ACHN (cell line): ENCODE data around the gene TRAIP.
"Not testable (repeated sequence)": the region's sequence is repeated elsewhere in the genome, so short reads cannot be mapped to it uniquely, and the experiment has no call there.

Experiments
- DNase-seq: peaks from one replicate; pipeline ENCODE4 v3.0.0-alpha.2; 2015
- in situ Hi-C: cut with HindIII; loops from 2 replicates; pipeline ENCODE4 v1.10.0; 2017; ENCODE audit warnings: low sequenced_read_pairs, low pct_ligation_motif_present, low pct_unique_long_range_greater_than_20kb

Gene TRAIP

GRCh38 chr3:49799761-49800160, 56.6 kb downstream of the TRAIP start, which contains the start of gene CDHR4:
Gene CDHR4, minus strand, starts transcription at chr3:49799873. Its CDS starts 61 bp downstream, at chr3:49799812.
- peak; percentile 47 for DNase-seq
- in situ Hi-C loops = no loop called here

DNA sequence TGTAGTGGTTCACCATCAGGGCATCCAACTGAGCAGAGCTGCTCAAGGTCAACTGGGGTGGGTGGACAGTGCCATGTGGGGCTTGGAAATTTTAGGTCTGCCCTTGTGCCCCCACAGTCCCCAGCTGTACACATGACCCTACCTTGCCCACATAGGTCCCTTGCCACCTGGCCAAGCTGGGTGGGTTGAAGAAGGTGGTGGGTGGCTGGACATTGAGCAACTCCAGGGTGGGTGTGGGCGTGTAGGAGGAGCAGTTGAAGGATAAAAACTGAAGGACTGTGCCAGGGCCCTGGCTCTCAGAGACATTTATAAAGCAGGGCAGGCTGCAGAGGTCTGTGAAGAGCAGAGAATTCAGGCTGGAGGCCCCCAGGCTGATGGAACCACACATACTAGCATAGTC, 57.3 kb downstream of the TRAIP start:
- no peak for DNase-seq

GRCh38 chr3:49794926-49795905, 61.1 kb downstream of the TRAIP start:
- no peak for DNase-seq

More for the DNA sequence above, 57.3 kb downstream of the TRAIP start:
- in situ Hi-C loops = no loop called here

GRCh38 chr3:49794431-49794830, 61.9 kb downstream of the TRAIP start:
- in situ Hi-C loops = no loop called here
- DNase-seq = no peak

More at GRCh38 chr3:49794926-49795905, 61.1 kb downstream of the TRAIP start:
- in situ Hi-C loops = no loop called here

DNA sequence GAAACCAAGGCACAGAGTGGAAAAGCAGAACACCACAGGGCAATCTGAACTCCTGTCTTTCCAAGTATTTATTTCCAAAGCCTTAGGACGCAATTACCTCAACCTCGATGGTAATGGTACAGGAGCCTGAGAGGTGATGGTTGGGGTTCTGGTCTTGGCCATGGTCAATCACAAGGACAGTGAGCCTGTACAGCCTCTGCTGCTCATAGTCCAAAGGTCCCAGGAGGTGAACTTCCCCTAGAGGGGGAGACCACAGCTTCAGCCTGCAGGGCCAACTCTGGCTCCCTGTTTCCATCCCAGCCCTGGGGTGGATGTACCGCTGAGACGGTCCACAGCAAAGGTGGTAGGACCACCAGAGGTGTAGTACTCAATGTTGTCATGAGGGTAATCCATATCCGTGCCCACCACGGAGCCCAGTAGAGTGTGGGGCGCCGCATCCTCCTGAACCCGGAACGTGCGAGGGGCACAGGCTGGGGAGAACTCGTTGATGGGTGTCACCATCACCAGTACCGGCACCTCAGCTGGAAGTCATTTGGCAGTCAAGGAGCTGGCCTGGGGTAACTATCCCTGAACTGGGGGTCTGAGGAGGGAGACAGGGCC, 62.8 kb downstream of the TRAIP start:
- in situ Hi-C loops = no loop called here
- no peak for DNase-seq

DNA sequence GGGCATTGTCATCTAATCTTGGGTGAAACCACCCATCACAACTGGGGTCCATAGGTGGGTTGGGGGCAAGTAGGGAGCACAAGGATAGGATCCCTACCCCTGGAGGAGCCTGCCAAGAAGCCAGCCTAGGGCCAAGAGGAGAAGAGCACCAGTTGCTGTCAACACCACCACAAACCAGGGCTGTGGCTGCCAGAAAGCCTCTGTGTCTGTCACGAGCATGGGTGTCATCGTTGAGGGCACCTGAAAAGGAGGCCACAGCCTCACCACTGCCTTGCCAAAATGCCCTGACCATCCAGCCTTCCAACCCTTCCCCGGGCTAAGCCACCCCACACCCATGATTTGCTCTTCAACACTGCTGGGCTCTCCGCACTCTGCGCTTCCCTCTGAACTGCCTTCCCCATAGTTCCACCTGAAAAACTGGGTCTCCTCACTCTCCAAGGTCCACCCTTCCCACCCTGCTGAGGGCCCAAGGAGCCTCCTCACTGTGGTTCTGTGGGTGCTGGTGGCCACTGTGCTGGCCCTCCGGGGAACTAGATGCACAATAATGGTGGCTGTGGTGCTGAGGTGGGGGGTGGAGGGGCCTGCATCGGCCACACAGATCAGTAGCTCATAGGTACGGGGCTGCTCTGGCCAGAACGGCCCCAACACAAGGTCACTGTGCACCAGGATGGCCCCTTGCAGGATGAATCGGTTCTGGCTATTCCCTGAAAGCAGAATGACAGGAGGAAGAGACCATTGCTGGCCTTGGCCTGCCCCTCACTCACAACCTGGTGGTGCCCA, 63.8 kb downstream of the TRAIP start:
- in situ Hi-C loops = no loop called here

GRCh38 chr3:49791571-49791970, 64.8 kb downstream of the TRAIP start:
- in situ Hi-C loops = no loop called here
- DNase-seq = no peak

More for the DNA sequence above, 63.8 kb downstream of the TRAIP start:
- DNase-seq = no peak

GRCh38 chr3:49790626-49791411, 65.5 kb downstream of the TRAIP start:
- in situ Hi-C loops = no loop called here
- DNase-seq = no peak

DNA sequence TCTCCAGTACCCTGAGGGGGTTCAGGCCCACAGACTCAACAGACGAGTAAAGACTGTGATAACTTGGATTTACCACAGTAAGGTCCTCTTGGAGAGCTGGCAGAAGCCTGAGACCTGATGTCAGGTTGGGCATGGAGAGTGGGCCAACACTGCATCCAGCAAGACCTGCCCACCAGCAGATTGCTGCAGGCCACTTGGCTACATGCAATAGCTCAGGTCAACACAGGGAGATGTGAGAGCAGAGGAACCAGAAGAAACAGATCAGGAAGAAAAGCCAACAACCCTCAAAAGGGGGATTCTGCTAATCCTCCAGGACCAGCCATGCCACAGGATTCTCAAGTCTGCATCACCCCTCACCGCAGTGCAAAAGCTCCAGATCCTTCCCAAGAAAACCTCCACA, 68.3 kb downstream of the TRAIP start:
- in situ Hi-C loops = no loop called here
- DNase-seq = no peak

DNA sequence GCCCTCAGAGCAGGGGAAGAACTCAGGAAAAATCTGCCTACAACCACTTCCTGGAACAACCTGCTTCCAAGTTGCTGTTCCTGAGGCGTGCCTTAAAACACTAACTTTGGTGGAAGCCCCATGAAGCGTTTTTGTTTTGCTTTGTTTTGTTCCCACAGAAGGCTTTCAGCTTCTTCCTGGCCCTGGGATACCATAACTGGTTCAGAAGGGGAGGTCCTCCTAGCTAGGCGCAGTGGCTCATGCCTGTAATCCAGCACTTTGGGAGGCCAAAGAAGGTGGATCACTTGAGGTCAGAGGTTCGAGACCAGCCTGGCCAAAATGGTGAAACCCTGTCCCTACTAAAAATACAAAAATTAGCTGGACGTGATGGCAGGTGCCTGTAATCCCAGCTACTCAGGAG, 68.8 kb downstream of the TRAIP start:
- no peak for DNase-seq
- in situ Hi-C loops = no loop called here

DNA sequence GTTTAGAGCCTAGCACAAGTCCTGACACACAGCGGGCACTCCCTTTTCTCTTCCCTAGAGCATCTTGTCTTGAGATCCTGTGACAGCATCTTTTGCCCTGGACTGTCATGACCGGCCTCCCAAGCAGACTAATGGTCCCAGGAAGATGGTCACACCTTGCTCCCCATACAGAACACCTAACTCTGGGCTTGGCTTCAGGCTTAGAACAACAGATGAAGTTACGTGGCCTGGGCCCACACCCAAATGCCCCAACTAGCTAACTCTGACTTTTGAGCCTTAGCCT, 69.2 kb downstream of the TRAIP start:
- DNase-seq = no peak
- in situ Hi-C loops = no loop called here

GRCh38 chr3:49786357-49787181, 69.8 kb downstream of the TRAIP start, which contains the start of gene IP6K1:
Gene IP6K1, minus strand, starts transcription at chr3:49786542. Its CDS starts 38,502 bp downstream, at chr3:49748040.
- peak; percentile 99 for DNase-seq
- in situ Hi-C loops = no loop called here

DNA sequence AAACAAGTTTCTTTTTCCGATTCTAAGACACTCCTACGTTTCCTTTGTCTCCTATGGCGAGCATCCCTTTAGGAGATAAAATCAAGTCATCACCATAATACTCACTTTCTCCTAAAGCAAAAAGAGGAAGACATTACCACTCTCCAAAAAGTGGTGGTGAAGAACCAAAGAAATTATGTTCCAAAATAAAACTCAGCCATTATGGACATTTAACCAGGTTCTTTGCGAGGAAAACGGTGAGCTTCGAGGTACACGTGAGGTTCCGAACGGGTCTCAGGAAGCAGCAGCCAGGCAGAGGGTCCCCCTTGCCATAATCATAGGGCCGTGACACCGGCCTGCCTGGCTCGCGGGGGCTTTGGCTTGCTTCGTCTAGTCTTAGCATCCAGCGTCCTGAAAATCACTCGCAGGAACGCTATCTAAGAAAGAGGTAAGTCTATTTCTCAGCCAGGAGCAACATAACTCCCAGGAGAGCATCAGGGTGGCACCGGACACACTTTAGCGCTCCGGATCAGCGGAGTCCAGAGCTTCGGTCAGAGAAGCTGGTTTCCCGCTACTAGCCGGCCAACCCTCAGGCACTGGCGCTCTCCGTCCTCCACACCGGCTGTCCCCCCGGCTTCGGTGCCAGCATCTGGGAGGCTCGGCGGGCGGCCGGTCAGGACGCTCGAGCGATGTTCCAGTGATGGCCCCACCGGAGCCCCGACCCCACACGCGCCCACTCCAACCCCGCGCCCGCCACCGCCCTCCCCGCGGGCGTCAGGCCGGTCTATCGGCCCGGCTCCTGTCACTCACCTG, 70.6 kb downstream of the TRAIP start:
- peak; percentile 42 for DNase-seq

GRCh38 chr3:49782277-49782676, 74.1 kb downstream of the TRAIP start:
- DNase-seq, in situ Hi-C loops: not testable (repeated sequence)

More for the DNA sequence above, 70.6 kb downstream of the TRAIP start:
- in situ Hi-C loops = no loop called here

DNA sequence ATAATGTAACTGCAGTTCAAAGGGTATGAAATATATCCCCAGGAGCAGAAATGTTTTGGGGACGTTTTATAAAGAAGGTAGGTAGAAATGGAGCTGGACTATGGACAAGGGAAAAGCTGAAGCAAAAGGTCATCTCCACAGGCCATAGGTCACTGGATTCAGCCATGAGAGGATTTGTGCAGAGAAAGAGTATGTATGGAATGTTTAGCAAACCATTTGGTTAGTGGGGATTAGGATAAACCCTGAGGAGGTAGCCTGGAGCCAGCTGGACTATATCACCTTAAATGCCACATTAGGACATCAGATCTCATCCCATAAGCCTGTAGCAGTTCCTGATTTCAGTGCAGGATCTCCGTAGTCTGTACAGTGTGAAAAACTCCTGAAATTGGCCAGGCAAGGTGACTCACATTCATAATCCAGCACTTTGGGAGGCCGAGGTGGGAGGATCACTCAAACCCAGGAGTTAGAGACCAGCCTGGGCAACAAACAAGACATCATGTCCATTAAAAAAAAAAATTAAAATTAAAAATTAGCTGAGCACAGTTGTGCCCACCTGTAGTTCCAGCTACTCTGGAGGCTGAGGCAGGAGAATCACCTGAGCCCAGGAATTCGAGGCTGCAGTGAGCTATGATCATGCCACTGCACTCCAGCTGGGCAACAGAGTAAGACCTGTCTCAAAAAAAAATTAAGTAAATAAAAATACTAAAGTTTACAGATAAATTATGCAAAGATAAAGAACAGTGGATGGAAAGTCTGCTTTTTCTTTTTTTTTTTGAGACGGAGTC, 74.8 kb downstream of the TRAIP start:
- no peak for DNase-seq
- in situ Hi-C loops = no loop called here

GRCh38 chr3:49780975-49781365, 75.4 kb downstream of the TRAIP start:
- in situ Hi-C loops, DNase-seq: not testable (repeated sequence)
